ENCODE data around the gene CDC42BPA.

GRCh38 chr1:227255086-227255732 lies 63.1 kb downstream of the CDC42BPA start:
- TF ChIP-seq TAF1 (IDR thresholded peaks at IDR 0.05; ENCODE audit: low read depth) (no peak), RAD21 (conservative IDR thresholded peaks at IDR 0.05) (no peak), CTCF (IDR thresholded peaks at IDR 0.05; ENCODE audit: poor library complexity, severe bottlenecking) (no peak), EZH2 (IDR thresholded peaks at IDR 0.05; ENCODE audit: borderline replicate concordance, insufficient read depth, low read length, poor library complexity, severe bottlenecking) (no peak), POLR2AphosphoS5 (IDR thresholded peaks at IDR 0.05) (no peak)
